K562 (cell line): ENCODE measurements around the gene FATE1. TPM values are rescaled to one million over a fixed set of nuclear protein-coding genes. Genes with fewer than 3 reads are reported as not detected.

Source experiments
- ATAC-seq: fragments of 200-7000 bp; cut with Tn5 transposase; 3 replicates; pipeline ENCODE4 v1.9.1; 2020; ENCODE audit warnings: moderate library complexity
- BruUV-seq: library from RNA; stranded (reverse); fragments of 400-500 nt; replicated peaks from 2 replicates; lab custom pipeline; 2021; lab: Mats Ljungman, UMichigan
- CTCF ChIA-PET: fragments of 300-600 bp; formaldehyde crosslinking; extraction: SDS; loops from one replicate; lab custom pipeline; 2021; ENCODE audit warnings: low intra/inter-chr PET ratio; lab: Yijun Ruan, JAX
- POLR2A ChIA-PET: fragments of 300-600, 350-650 bp; sonication (Branson Sonifier 250); formaldehyde crosslinking; extraction: SDS; loops from one replicate; lab custom pipeline; 2021; ENCODE audit warnings: antibody characterized with exemption, inconsistent platforms; lab: Yijun Ruan, JAX
- DNase-seq, 4 experiments: peaks; one replicate each; pipeline versions ENCODE4 v3.0.0 to v3.0.0-alpha.2; 2011 to 2018; ENCODE audit warnings: low spot score in 3 of 4, mixed read lengths in 3 of 4; ENCODE audit errors: extremely low read depth in 1 of 4
- FAIRE-seq: peaks from 2 replicates; lab custom pipeline; 2011; peaks lifted over from hg19 to GRCh38; lab: Jason Lieb, UNC
- H2AFZ ChIP-seq: 2 replicates; pipeline ENCODE4 v1.6.0; 2011; ENCODE audit warnings: low read depth, low read length, control low read depth, inconsistent platforms
- H3K27ac ChIP-seq: fragments of 200-600 bp; 3 replicates; pipeline ENCODE4 v1.8.0; 2011; ENCODE audit warnings: low read depth, mild to moderate bottlenecking, control low read depth, inconsistent platforms, low read length, moderate library complexity, mixed read lengths; ENCODE audit errors: extremely low read depth
- H3K27me3 ChIP-seq, 2 experiments: fragments of 300-600 bp in 1 of 2; 2 replicates in 1 of 2; 3 replicates in 1 of 2; pipeline versions ENCODE4 v1.6.0 to v1.8.0; 2011; ENCODE audit warnings: inconsistent platforms in 2 of 2, low read length in 2 of 2, mild to moderate bottlenecking in 1 of 2, mixed read lengths in 1 of 2, moderate library complexity in 1 of 2; ENCODE audit not compliant: control insufficient read depth in 2 of 2, insufficient read depth in 2 of 2
- H3K36me3 ChIP-seq: fragments of 300-600 bp; 3 replicates; pipeline ENCODE4 v1.8.0; 2011; ENCODE audit warnings: mild to moderate bottlenecking, low read length, inconsistent platforms; ENCODE audit not compliant: control insufficient read depth, insufficient read depth
- H3K4me1 ChIP-seq, 2 experiments: fragments of 200-600 bp in 1 of 2; replicated peaks in 1 of 2; 2 replicates in 1 of 2; 3 replicates in 1 of 2; pipeline versions ENCODE4 v1.5.1 to v1.8.0; 2011; ENCODE audit warnings: inconsistent platforms in 2 of 2, low read length in 2 of 2, mild to moderate bottlenecking in 1 of 2, mixed read lengths in 1 of 2, moderate library complexity in 1 of 2; ENCODE audit not compliant: control insufficient read depth in 2 of 2, insufficient read depth in 2 of 2
- H3K4me2 ChIP-seq: 2 replicates; pipeline ENCODE4 v1.6.1; 2011; ENCODE audit warnings: low read length, control low read depth, inconsistent platforms, mixed read lengths; ENCODE audit not compliant: insufficient read depth
- H3K4me3 ChIP-seq: fragments of 200-600 bp; sonication (generic), shearing (Covaris generic); 2 replicates; pipeline ENCODE4 v1.5.1; 2016; ENCODE audit warnings: control low read depth, inconsistent platforms
- H3K79me2 ChIP-seq: fragments of 200-600 bp; 3 replicates; pipeline ENCODE4 v1.8.0; 2011; ENCODE audit warnings: low read length, inconsistent platforms; ENCODE audit not compliant: control insufficient read depth, insufficient read depth
- H3K9ac ChIP-seq, 2 experiments: 2 replicates each; pipeline versions ENCODE4 v1.6.0 to v1.6.1; 2011; ENCODE audit warnings: low read depth in 2 of 2, low read length in 2 of 2, control low read depth in 1 of 2, inconsistent platforms in 1 of 2, mild to moderate bottlenecking in 1 of 2, mixed read lengths in 1 of 2; ENCODE audit not compliant: insufficient read depth in 1 of 2
- H3K9me1 ChIP-seq: one replicate; pipeline ENCODE4 v1.6.0; 2011; ENCODE audit warnings: inconsistent platforms, mild to moderate bottlenecking, low read length, moderate library complexity; ENCODE audit not compliant: control insufficient read depth, insufficient read depth
- H3K9me3 ChIP-seq: replicated peaks from 2 replicates; pipeline ENCODE4 v1.5.1; 2011; ENCODE audit warnings: low read depth, low read length, inconsistent platforms; ENCODE audit not compliant: control insufficient read depth, insufficient read depth
- H4K20me1 ChIP-seq: replicated peaks from 2 replicates; pipeline ENCODE4 v1.6.1; 2011; ENCODE audit warnings: low read length, inconsistent platforms, mixed read lengths; ENCODE audit not compliant: control insufficient read depth, insufficient read depth
- ASH1L ChIP-seq: fragments of 450-650 bp; IDR thresholded peaks from 2 replicates; pipeline ENCODE4 v1.6.1; 2018; ENCODE audit warnings: borderline replicate concordance, mild to moderate bottlenecking, low read depth; ENCODE audit not compliant: partially characterized antibody
- CBFA2T3 ChIP-seq: fragments of 450-650 bp; IDR thresholded peaks from 2 replicates; pipeline ENCODE4 v1.6.1; 2017
- CREM ChIP-seq: IDR thresholded peaks from 2 replicates; pipeline ENCODE4 v1.6.1; 2014; ENCODE audit warnings: antibody characterized with exemption, low read depth
- EHMT2 ChIP-seq: fragments of 450-650 bp; IDR thresholded peaks from 2 replicates; pipeline ENCODE4 v1.6.1; 2018; ENCODE audit warnings: antibody characterized with exemption
- MECOM ChIP-seq: fragments of 250-450 bp; sonication (Bioruptor Pico); IDR thresholded peaks from 2 replicates; pipeline ENCODE4 v1.8.0; 2022; ENCODE audit warnings: inconsistent platforms
- MTA2 ChIP-seq: fragments of 450-650 bp; IDR thresholded peaks from 2 replicates; pipeline ENCODE4 v1.6.1; 2016; ENCODE audit warnings: low read depth
- RCOR1 ChIP-seq, 2 experiments: IDR thresholded peaks; 2 replicates each; pipeline ENCODE4 v1.6.1; 2012; ENCODE audit warnings: low read depth in 2 of 2, low read length in 2 of 2, borderline replicate concordance in 1 of 2, improper control_type of control experiment in 1 of 2
- SMARCA5 ChIP-seq: fragments of 450-650 bp; IDR thresholded peaks from 2 replicates; pipeline ENCODE4 v1.6.1; 2016
- ZNF124 ChIP-seq: sonication (generic); formaldehyde crosslinking; IDR thresholded peaks from 2 replicates; pipeline ENCODE4 v1.8.1; 2022; ENCODE audit warnings: missing genetic modification reagents
- WGBS: fragments of 100-300 bp; shearing (Covaris generic); methylation state at CpG from one replicate; pipeline ENCODE4 v1.1.6; 2016; ENCODE audit warnings: low coverage, mixed read lengths; ENCODE audit not compliant: insufficient coverage; ENCODE audit errors: missing lambda C conversion rate; 5-methylcytosine and 5-hydroxymethylcytosine counted together
- in situ Hi-C: fragments of 300-500 bp; cut with MboI; formaldehyde crosslinking; loops from 4 replicates; pipeline ENCODE4 v1.15.0; 2018; ENCODE audit warnings: inconsistent platforms, mixed read lengths
- intact Hi-C: fragments of 100-400 bp; cut with micrococcal nuclease; formaldehyde crosslinking; loops from 2 replicates; pipeline ENCODE4 v1.14.2; 2022
- polyA plus RNA-seq, 8 experiments: library from polyadenylated mRNA; depleted of rRNA in 4 of 8; stranded (reverse) in 5 of 8; unstranded in 3 of 8; fragments of >200 nt; fragmentation: Nextera tagmentation in 2 of 8; fragmentation: Illumina TruSeq in 1 of 8; extraction: Ambion mirVana in 2 of 8; extraction: Trizol in 1 of 8; gene quantifications; 2 replicates each; pipeline versions ENCODE4 v1.2.1 to v1.2.3, GENCODE V29; 2011 to 2014; ENCODE audit warnings: inconsistent platforms in 1 of 8, missing spikeins in 1 of 8
- total RNA-seq, 7 experiments: library from RNA; depleted of rRNA in 6 of 7; stranded (reverse); fragments of >200 nt in 6 of 7; fragmentation: Illumina TruSeq in 2 of 7; extraction: Trizol in 2 of 7; gene quantifications; 2 replicates each; pipeline versions ENCODE4 v1.2.1 to v1.2.3, GENCODE V29; 2011 to 2021; ENCODE audit warnings: low replicate concordance in 1 of 7
- TF ChIP-seq, protein P1 (sequence below): fragments of 250-450 bp; sonication (Bioruptor Pico); IDR thresholded peaks from 2 replicates; pipeline ENCODE4 v1.5.1; 2021; ENCODE audit warnings: mild to moderate bottlenecking
- TF ChIP-seq, protein P2 (sequence below): fragments of 250-450 bp; sonication (Bioruptor Pico); IDR thresholded peaks from 2 replicates; pipeline ENCODE4 v1.4.0; 2020; ENCODE audit warnings: mild to moderate bottlenecking
- TF ChIP-seq, protein P3 (sequence below): fragments of 450-650 bp; conservative IDR thresholded peaks from 2 replicates; pipeline ENCODE4 v1.6.1; 2016; ENCODE audit warnings: missing genetic modification characterization, low read depth, mild to moderate bottlenecking, control low read depth, missing compliant biosample characterization

FATE1 gene
- total and polyA plus RNA-seq, 9 of the 15 experiments (the other 6 are each of a cell fraction or from before 2014, with no cell fraction given) = not detected

DNA sequence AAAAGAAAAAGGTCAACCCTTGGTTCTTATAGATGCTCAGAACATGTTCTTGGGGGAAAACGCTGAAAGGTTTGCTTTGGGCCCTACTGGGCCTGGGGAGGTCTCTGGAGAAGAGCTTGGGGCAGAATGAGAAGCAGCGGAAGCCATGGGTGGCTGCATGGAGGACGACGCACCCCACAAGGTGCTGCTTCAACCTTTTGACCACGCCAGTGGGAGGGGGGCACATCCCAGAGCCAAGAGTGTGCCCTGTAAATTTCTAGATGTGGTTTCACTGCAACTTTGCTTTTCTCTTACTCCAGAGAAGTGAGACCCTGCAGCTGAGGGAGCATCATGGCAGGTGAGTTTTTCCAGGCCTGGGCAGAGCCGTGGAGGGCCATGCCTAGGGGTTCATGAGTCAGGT lies 17.4 kb upstream of the FATE1 start:
- FAIRE-seq = no peak
- POLR2A ChIA-PET = no interaction called here
- intact Hi-C loops (no loop called here), in situ Hi-C loops (loop anchor here (25.0 kb wide), 1 partner anchor 936 kb away; no protein-coding TSS in a partner anchor)
- H3K4me1 ChIP-seq = no peaks in the 10 kb centered on the region; a peak in 1 of 5 replicates
- H4K20me1 ChIP-seq = no peaks in the 10 kb centered on the region
- no peak overlapping the region for H3K4me3 ChIP-seq
- H2AFZ ChIP-seq = no peak overlapping the region
- CTCF ChIA-PET = no interaction called here
- H3K9ac ChIP-seq = no peak overlapping the region
- TF ChIP-seq, protein P1, sequence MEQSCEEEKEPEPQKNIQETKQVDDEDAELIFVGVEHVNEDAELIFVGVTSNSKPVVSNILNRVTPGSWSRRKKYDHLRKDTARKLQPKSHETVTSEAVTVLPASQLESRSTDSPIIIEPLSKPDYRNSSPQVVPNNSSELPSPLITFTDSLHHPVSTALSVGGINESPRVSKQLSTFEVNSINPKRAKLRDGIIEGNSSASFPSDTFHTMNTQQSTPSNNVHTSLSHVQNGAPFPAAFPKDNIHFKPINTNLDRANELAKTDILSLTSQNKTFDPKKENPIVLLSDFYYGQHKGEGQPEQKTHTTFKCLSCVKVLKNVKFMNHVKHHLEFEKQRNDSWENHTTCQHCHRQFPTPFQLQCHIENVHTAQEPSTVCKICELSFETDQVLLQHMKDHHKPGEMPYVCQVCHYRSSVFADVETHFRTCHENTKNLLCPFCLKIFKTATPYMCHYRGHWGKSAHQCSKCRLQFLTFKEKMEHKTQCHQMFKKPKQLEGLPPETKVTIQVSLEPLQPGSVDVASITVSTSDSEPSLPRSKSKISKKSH (CRISPR knock-in tag) = no peak
- TF ChIP-seq, protein P2, sequence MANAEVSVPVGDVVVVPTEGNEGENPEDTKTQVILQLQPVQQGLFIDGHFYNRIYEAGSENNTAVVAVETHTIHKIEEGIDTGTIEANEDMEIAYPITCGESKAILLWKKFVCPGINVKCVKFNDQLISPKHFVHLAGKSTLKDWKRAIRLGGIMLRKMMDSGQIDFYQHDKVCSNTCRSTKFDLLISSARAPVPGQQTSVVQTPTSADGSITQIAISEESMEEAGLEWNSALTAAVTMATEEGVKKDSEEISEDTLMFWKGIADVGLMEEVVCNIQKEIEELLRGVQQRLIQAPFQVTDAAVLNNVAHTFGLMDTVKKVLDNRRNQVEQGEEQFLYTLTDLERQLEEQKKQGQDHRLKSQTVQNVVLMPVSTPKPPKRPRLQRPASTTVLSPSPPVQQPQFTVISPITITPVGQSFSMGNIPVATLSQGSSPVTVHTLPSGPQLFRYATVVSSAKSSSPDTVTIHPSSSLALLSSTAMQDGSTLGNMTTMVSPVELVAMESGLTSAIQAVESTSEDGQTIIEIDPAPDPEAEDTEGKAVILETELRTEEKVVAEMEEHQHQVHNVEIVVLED (CRISPR knock-in tag) = no peak
- TF ChIP-seq CREM = no peak
- TF ChIP-seq, protein P3, sequence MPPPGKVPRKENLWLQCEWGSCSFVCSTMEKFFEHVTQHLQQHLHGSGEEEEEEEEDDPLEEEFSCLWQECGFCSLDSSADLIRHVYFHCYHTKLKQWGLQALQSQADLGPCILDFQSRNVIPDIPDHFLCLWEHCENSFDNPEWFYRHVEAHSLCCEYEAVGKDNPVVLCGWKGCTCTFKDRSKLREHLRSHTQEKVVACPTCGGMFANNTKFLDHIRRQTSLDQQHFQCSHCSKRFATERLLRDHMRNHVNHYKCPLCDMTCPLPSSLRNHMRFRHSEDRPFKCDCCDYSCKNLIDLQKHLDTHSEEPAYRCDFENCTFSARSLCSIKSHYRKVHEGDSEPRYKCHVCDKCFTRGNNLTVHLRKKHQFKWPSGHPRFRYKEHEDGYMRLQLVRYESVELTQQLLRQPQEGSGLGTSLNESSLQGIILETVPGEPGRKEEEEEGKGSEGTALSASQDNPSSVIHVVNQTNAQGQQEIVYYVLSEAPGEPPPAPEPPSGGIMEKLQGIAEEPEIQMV (tag) = no peak
- no peak for TF ChIP-seq RCOR1 (IDR thresholded peaks at IDR 0.05; ENCODE audit: borderline replicate concordance in 1 of 2, low read depth in 2 of 2, low read length in 2 of 2)
- TF ChIP-seq CBFA2T3 = no peak
- no peak for TF ChIP-seq MTA2
- TF ChIP-seq SMARCA5 = no peak
- TF ChIP-seq EHMT2 = no peak
- no peak for TF ChIP-seq MECOM
- TF ChIP-seq ZNF124 (CRISPR knock-in tag) = no peak
- no peak for TF ChIP-seq ASH1L
- ATAC-seq = no peak
- H3K4me2 ChIP-seq = no peak overlapping the region
- H3K79me2 ChIP-seq = no peaks in the 10 kb centered on the region
- H3K27ac ChIP-seq = no peak overlapping the region
- WGBS = 7% methylated on average over 6 of the region's 6 CpGs
- H3K9me3 ChIP-seq = no peaks in the 10 kb centered on the region
- no peak for DNase-seq
- no peaks in the 10 kb centered on the region for H3K36me3 ChIP-seq
- H3K27me3 ChIP-seq = peaks cover 3 to 60% of the 10 kb centered on the region in 2 experiments; a peak in 3 of 5 replicates
- no TSS peak for BruUV-seq
- no peaks in the 10 kb centered on the region for H3K9me1 ChIP-seq
